Smooth muscle cell (in vitro differentiated cells): Measurements from ENCODE around the gene FAM221B. TPM values are rescaled to one million over a fixed set of nuclear protein-coding genes. Genes with fewer than 3 reads are reported as not detected.

Experiments
- DNase-seq: peaks from one replicate; lab custom pipeline; 2025; ENCODE audit not compliant: unreplicated experiment; lab: John Stamatoyannopoulos, UW
- H2AFZ ChIP-seq: fragments of 200-600 bp; sonication (generic); 2 replicates; pipeline ENCODE4 v1.6.0; 2016; ENCODE audit warnings: antibody characterized with exemption, low read depth, mild to moderate bottlenecking
- H3F3A ChIP-seq: fragments of 200-600 bp; sonication (generic); 2 replicates; pipeline ENCODE4 v1.6.0; 2017; ENCODE audit warnings: antibody characterized with exemption, low read depth
- H3K27ac ChIP-seq: fragments of 200-600 bp; sonication (generic); 2 replicates; pipeline ENCODE4 v1.5.1; 2016; ENCODE audit warnings: low read depth, mild to moderate bottlenecking
- H3K27me3 ChIP-seq: fragments of 200-600 bp; sonication (generic); 2 replicates; pipeline ENCODE4 v1.6.1; 2016; ENCODE audit warnings: low read depth, mild to moderate bottlenecking
- H3K36me3 ChIP-seq: fragments of 200-600 bp; sonication (generic); 2 replicates; pipeline ENCODE4 v1.5.1; 2016; ENCODE audit warnings: low read depth
- H3K4me1 ChIP-seq: fragments of 200-600 bp; sonication (generic); 2 replicates; pipeline ENCODE4 v1.5.1; 2016; ENCODE audit warnings: low read depth
- H3K4me2 ChIP-seq: fragments of 200-600 bp; sonication (generic); 2 replicates; pipeline ENCODE4 v1.6.0; 2016; ENCODE audit warnings: mild to moderate bottlenecking
- H3K4me3 ChIP-seq: fragments of 200-600 bp; sonication (generic); 2 replicates; pipeline ENCODE4 v1.5.1; 2016; ENCODE audit warnings: mild to moderate bottlenecking
- H3K79me2 ChIP-seq: fragments of 200-600 bp; sonication (generic); 2 replicates; pipeline ENCODE4 v1.6.0; 2016; ENCODE audit warnings: low read depth, mild to moderate bottlenecking
- H3K9ac ChIP-seq: fragments of 200-600 bp; sonication (generic); 2 replicates; pipeline ENCODE4 v1.6.0; 2016; ENCODE audit warnings: low read depth
- H3K9me3 ChIP-seq: fragments of 200-600 bp; sonication (generic); replicated peaks from 2 replicates; pipeline ENCODE4 v1.5.1; 2016; ENCODE audit warnings: low read depth
- H4K20me1 ChIP-seq: fragments of 200-600 bp; sonication (generic); 2 replicates; pipeline ENCODE4 v1.6.0; 2016; ENCODE audit warnings: low read depth
- CTCF ChIP-seq: fragments of 200-600 bp; sonication (generic); IDR thresholded peaks from 2 replicates; pipeline ENCODE4 v1.5.1; 2017; ENCODE audit warnings: borderline replicate concordance, mild to moderate bottlenecking, antibody characterized with exemption; ENCODE audit not compliant: insufficient read depth, poor library complexity, severe bottlenecking
- WGBS: methylation state at CpG from one replicate; pipeline ENCODE4 v1.1.7; 2016; ENCODE audit warnings: low lambda C conversion rate; 5-methylcytosine and 5-hydroxymethylcytosine counted together
- polyA plus RNA-seq: library from polyadenylated mRNA; unstranded; fragments of >200 nt; fragmentation: Nextera tagmentation; extraction: Ambion mirVana; gene quantifications from 2 replicates; pipeline ENCODE4 v1.2.1, GENCODE V29; 2016
- total RNA-seq: library from RNA; depleted of rRNA; stranded (reverse); fragments of >200 nt; gene quantifications from 2 replicates; pipeline ENCODE4 v1.2.3, GENCODE V29; 2014

Gene FAM221B
- total and polyA plus RNA-seq, 2 experiments from 2014 or later, result not detected

DNA sequence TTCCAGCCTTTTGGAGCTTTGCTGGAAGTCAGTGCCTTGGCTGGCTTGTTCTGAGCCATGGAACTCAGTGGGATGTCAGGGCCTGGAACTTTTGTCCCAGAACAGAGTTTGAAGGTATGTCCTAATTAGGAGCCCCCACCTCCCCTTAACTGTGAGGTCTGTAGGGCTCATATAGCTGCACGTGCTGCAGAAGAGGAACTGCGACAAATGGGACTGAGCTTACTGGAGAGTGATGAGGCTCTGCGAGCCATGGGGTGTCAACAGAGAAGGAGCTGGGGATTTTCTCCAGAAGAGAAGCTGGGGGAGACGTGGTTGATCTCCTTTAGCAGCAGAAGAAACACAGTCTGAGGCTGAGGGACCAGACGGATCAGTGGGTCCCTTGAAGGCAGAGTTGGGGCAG lies 11.4 kb upstream of the FAM221B start:
- 96% methylated on average over 5 of the region's 5 CpGs for WGBS
- TF ChIP-seq CTCF, result no peak

GRCh38 chr9:35836595-35836994 lies 8.1 kb upstream of the FAM221B start:
- 96% methylated on average over 5 of the region's 5 CpGs for WGBS
- Histone ChIP-seq H3K36me3 (no peaks in the 10 kb centered on the region), H3K9me3 (no peaks in the 10 kb centered on the region), H3K4me3 (no peak overlapping the region), H2AFZ (no peak overlapping the region), H3K4me1 (no peaks in the 10 kb centered on the region), H3K4me2 (no peak overlapping the region), H3K27me3 (no peaks in the 10 kb centered on the region), H3K9ac (no peak overlapping the region), H3K79me2 (no peaks in the 10 kb centered on the region), H3F3A (no peaks in the 10 kb centered on the region), H4K20me1 (no peaks in the 10 kb centered on the region), H3K27ac (no peak overlapping the region)
- TF ChIP-seq CTCF, result no peak
- DNase-seq, result no peak

More for the DNA sequence above, 11.4 kb upstream of the FAM221B start:
- H3K4me3 ChIP-seq, result no peak overlapping the region
- no peaks in the 10 kb centered on the region for H3K9me3 ChIP-seq
- no peaks in the 10 kb centered on the region for H3K79me2 ChIP-seq
- H3K4me2 ChIP-seq, result no peak overlapping the region
- H3K4me1 ChIP-seq, result no peaks in the 10 kb centered on the region
- H2AFZ ChIP-seq, result no peak overlapping the region
- no peaks in the 10 kb centered on the region for H4K20me1 ChIP-seq
- peaks cover 5% of the 10 kb centered on the region for H3F3A ChIP-seq
- H3K9ac ChIP-seq, result no peak overlapping the region
- H3K27ac ChIP-seq, result no peak overlapping the region
- no peaks in the 10 kb centered on the region for H3K36me3 ChIP-seq
- no peak for DNase-seq
- H3K27me3 ChIP-seq, result no peaks in the 10 kb centered on the region

DNA sequence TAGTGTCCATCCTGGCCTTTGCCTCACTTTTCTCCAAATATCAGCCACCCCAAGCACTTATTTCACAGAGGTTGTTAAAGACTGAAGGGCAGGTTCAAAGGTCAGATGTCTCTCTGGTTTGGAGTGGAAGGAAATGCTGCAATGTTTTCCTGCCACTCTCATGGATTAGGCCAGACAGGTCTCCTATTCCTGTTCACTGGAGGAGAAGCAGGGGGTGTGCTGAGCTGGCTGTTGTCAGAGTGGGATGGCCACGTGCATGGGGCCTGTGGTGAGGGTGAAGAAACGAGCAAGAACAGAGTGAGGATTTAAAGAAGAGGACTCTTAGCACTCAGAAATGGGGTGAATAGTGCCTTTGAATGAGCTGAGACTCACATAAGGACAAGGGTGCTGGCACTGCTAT lies 7.2 kb upstream of the FAM221B start:
- Histone ChIP-seq H3F3A (no peaks in the 10 kb centered on the region), H4K20me1 (no peaks in the 10 kb centered on the region), H3K27me3 (no peaks in the 10 kb centered on the region), H3K9ac (no peak overlapping the region), H3K4me3 (no peak overlapping the region), H2AFZ (no peak overlapping the region), H3K9me3 (no peaks in the 10 kb centered on the region), H3K4me1 (no peaks in the 10 kb centered on the region), H3K27ac (no peak overlapping the region), H3K36me3 (no peaks in the 10 kb centered on the region), H3K79me2 (no peaks in the 10 kb centered on the region), H3K4me2 (no peak overlapping the region)
- WGBS, result 83% methylated on average over 2 of the region's 2 CpGs
- no peak for TF ChIP-seq CTCF
- no peak for DNase-seq

GRCh38 chr9:35835216-35835632 lies 6.7 kb upstream of the FAM221B start:
- H3K36me3 ChIP-seq, result no peaks in the 10 kb centered on the region
- no peak overlapping the region for H3K9ac ChIP-seq
- no peak overlapping the region for H3K27ac ChIP-seq
- no peaks in the 10 kb centered on the region for H3K27me3 ChIP-seq
- no peak for DNase-seq
- H3F3A ChIP-seq, result no peaks in the 10 kb centered on the region
- no peaks in the 10 kb centered on the region for H3K9me3 ChIP-seq
- no peaks in the 10 kb centered on the region for H4K20me1 ChIP-seq
- no peak overlapping the region for H3K4me3 ChIP-seq
- peaks cover 4% of the 10 kb centered on the region for H3K79me2 ChIP-seq
- no peak for TF ChIP-seq CTCF
- peaks cover 1% of the 10 kb centered on the region for H3K4me1 ChIP-seq
- H3K4me2 ChIP-seq, result no peak overlapping the region
- WGBS, result 92% methylated on average over 3 of the region's 3 CpGs
- H2AFZ ChIP-seq, result no peak overlapping the region
